ENCODE data around the gene SLC1A5. TPM values are rescaled to one million over a fixed set of nuclear protein-coding genes. Genes with fewer than 3 reads are reported as not detected.

SLC1A5 gene
- total and polyA plus RNA-seq, 2 donors (not counting 1 experiment from before 2014, with no cell fraction given), result 107 to 281 TPM

- Histone ChIP-seq H2AFZ (ENCODE audit: low read length) (no peak overlapping the region), H3K27ac (ENCODE audit: insufficient read depth, low read length) (peak overlapping the region; percentile 39), H3K4me1 (ENCODE audit: control insufficient read depth, extremely low read depth, insufficient read depth, low read length) (peaks cover 13% of the 10 kb centered on the region), H3K27me3 (ENCODE audit: control insufficient read depth, insufficient read depth, low read length) (no peaks in the 10 kb centered on the region), H3K9ac (ENCODE audit: insufficient read depth, low read length) (no peak overlapping the region), H3K79me2 (ENCODE audit: control insufficient read depth, insufficient read depth, low read length) (peaks cover 36% of the 10 kb centered on the region), H3K4me2 (ENCODE audit: extremely low read depth, insufficient read depth, low read length) (peak overlapping the region; percentile 32), H4K20me1 (ENCODE audit: control insufficient read depth, extremely low read depth, insufficient read depth, low read length) (no peaks in the 10 kb centered on the region), H3K36me3 (ENCODE audit: control insufficient read depth, insufficient read depth, low read length) (peaks cover 51% of the 10 kb centered on the region), H3K9me3 (ENCODE audit: control insufficient read depth, insufficient read depth, low read depth, low read length) (no peaks in the 10 kb centered on the region), H3K4me3 (replicated peaks in 1 of 4; ENCODE audit: control extremely low read depth in 1 of 4, insufficient read depth in 1 of 4, low read depth in 3 of 4, low read length in 4 of 4) (no peak overlapping the region)
- TF ChIP-seq CTCF (conservative IDR thresholded peaks at IDR 0.05 in 1 of 2, IDR thresholded peaks at IDR 0.05 in 1 of 2; ENCODE audit: low read depth in 1 of 2, low read length in 2 of 2), result no peak
- TF ChIP-seq EZH2 (IDR thresholded peaks at IDR 0.05; ENCODE audit: low read length, missing control alignments), result no peak
- peak in 1 of 2 donors; percentile 61 for DNase-seq (ENCODE audit: low read depth in 2 of 2)
These were observed 56.8 kb downstream of the SLC1A5 start for GRCh38 chr19:46731584-46731983.

GRCh38 chr19:46731007-46731501 lies 57.3 kb downstream of the SLC1A5 start:
- H4K20me1 ChIP-seq (ENCODE audit: control insufficient read depth, extremely low read depth, insufficient read depth, low read length), result no peaks in the 10 kb centered on the region
- H3K9ac ChIP-seq (ENCODE audit: insufficient read depth, low read length), result no peak overlapping the region
- no peak for TF ChIP-seq EZH2 (IDR thresholded peaks at IDR 0.05; ENCODE audit: low read length, missing control alignments)
- no peak for TF ChIP-seq CTCF (conservative IDR thresholded peaks at IDR 0.05 in 1 of 2, IDR thresholded peaks at IDR 0.05 in 1 of 2; ENCODE audit: low read depth in 1 of 2, low read length in 2 of 2)
- peak overlapping the region; percentile 39 for H3K27ac ChIP-seq (ENCODE audit: insufficient read depth, low read length)
- no peaks in the 10 kb centered on the region for H3K9me3 ChIP-seq (ENCODE audit: control insufficient read depth, insufficient read depth, low read depth, low read length)
- H3K4me3 ChIP-seq (replicated peaks in 1 of 4; ENCODE audit: control extremely low read depth in 1 of 4, insufficient read depth in 1 of 4, low read depth in 3 of 4, low read length in 4 of 4), result no peak overlapping the region
- peaks cover 34% of the 10 kb centered on the region for H3K79me2 ChIP-seq (ENCODE audit: control insufficient read depth, insufficient read depth, low read length)
- H3K27me3 ChIP-seq (ENCODE audit: control insufficient read depth, insufficient read depth, low read length), result no peaks in the 10 kb centered on the region
- peaks cover 50% of the 10 kb centered on the region for H3K36me3 ChIP-seq (ENCODE audit: control insufficient read depth, insufficient read depth, low read length)
- H3K4me2 ChIP-seq (ENCODE audit: extremely low read depth, insufficient read depth, low read length), result peak overlapping the region; percentile 32
- peak; percentile 91 to 98 for DNase-seq (ENCODE audit: low read depth in 2 of 2)
- peaks cover 12% of the 10 kb centered on the region for H3K4me1 ChIP-seq (ENCODE audit: control insufficient read depth, extremely low read depth, insufficient read depth, low read length)
- H2AFZ ChIP-seq (ENCODE audit: low read length), result no peak overlapping the region

- no peak for DNase-seq (ENCODE audit: low read depth in 2 of 2)
- Histone ChIP-seq H3K36me3 (ENCODE audit: control insufficient read depth, insufficient read depth, low read length) (peaks cover 54% of the 10 kb centered on the region), H2AFZ (ENCODE audit: low read length) (no peak overlapping the region), H3K9me3 (ENCODE audit: control insufficient read depth, insufficient read depth, low read depth, low read length) (no peaks in the 10 kb centered on the region), H3K4me3 (replicated peaks in 1 of 4; ENCODE audit: control extremely low read depth in 1 of 4, insufficient read depth in 1 of 4, low read depth in 3 of 4, low read length in 4 of 4) (no peak overlapping the region), H3K4me2 (ENCODE audit: extremely low read depth, insufficient read depth, low read length) (no peak overlapping the region), H3K27ac (ENCODE audit: insufficient read depth, low read length) (peak overlapping the region; percentile 19), H4K20me1 (ENCODE audit: control insufficient read depth, extremely low read depth, insufficient read depth, low read length) (no peaks in the 10 kb centered on the region), H3K79me2 (ENCODE audit: control insufficient read depth, insufficient read depth, low read length) (peaks cover 34% of the 10 kb centered on the region), H3K9ac (ENCODE audit: insufficient read depth, low read length) (peak overlapping the region; percentile 13), H3K27me3 (ENCODE audit: control insufficient read depth, insufficient read depth, low read length) (no peaks in the 10 kb centered on the region), H3K4me1 (ENCODE audit: control insufficient read depth, extremely low read depth, insufficient read depth, low read length) (peaks cover 12% of the 10 kb centered on the region)
- TF ChIP-seq EZH2 (IDR thresholded peaks at IDR 0.05; ENCODE audit: low read length, missing control alignments), result no peak
- no peak for TF ChIP-seq CTCF (conservative IDR thresholded peaks at IDR 0.05 in 1 of 2, IDR thresholded peaks at IDR 0.05 in 1 of 2; ENCODE audit: low read depth in 1 of 2, low read length in 2 of 2)
These were observed 57.8 kb downstream of the SLC1A5 start for GRCh38 chr19:46730595-46730994.
